DND-41 (cell line): ENCODE results near the gene SBNO1.
"Not testable (repeated sequence)": the region's sequence is repeated elsewhere in the genome, so short reads cannot be mapped to it uniquely, and the experiment has no call there.

Experiments
- ATAC-seq: fragments of 200-7000 bp; cut with Tn5 transposase; 3 replicates; pipeline ENCODE4 v1.9.1; 2021; ENCODE audit warnings: low read depth; ENCODE audit not compliant: insufficient read depth
- DNase-seq: peaks from one replicate; pipeline ENCODE4 v3.0.0-alpha.2; 2020
- H2AFZ ChIP-seq: 2 replicates; pipeline ENCODE4 v1.6.0; 2012; ENCODE audit warnings: low read depth, low read length
- H3K27ac ChIP-seq: 2 replicates; pipeline ENCODE4 v1.5.1; 2012; ENCODE audit warnings: low read length, inconsistent platforms
- H3K27me3 ChIP-seq: fragments of 200-600 bp; sonication (generic); 2 replicates; pipeline ENCODE4 v1.6.0; 2012; ENCODE audit warnings: low read length, mild to moderate bottlenecking, inconsistent platforms; ENCODE audit not compliant: insufficient read depth, poor library complexity
- H3K36me3 ChIP-seq: 2 replicates; pipeline ENCODE4 v1.5.1; 2012; ENCODE audit warnings: low read length, inconsistent platforms; ENCODE audit not compliant: insufficient read depth
- H3K4me1 ChIP-seq: 2 replicates; pipeline ENCODE4 v1.5.1; 2012; ENCODE audit warnings: mild to moderate bottlenecking, low read length; ENCODE audit not compliant: insufficient read depth
- H3K4me2 ChIP-seq: 2 replicates; pipeline ENCODE4 v1.6.0; 2012; ENCODE audit warnings: mild to moderate bottlenecking, moderate library complexity, low read length, inconsistent platforms; ENCODE audit not compliant: insufficient read depth
- H3K4me3 ChIP-seq, 2 experiments: fragments of 200-600 bp in 1 of 2; shearing (Covaris generic) in 1 of 2; 2 replicates each; pipeline ENCODE4 v1.5.1; 2012 to 2016; ENCODE audit warnings: inconsistent platforms in 2 of 2, low read length in 2 of 2, mild to moderate bottlenecking in 2 of 2, low read depth in 1 of 2, moderate library complexity in 1 of 2
- H3K79me2 ChIP-seq: 2 replicates; pipeline ENCODE4 v1.6.0; 2012; ENCODE audit warnings: low read length, inconsistent platforms; ENCODE audit not compliant: insufficient read depth
- H3K9ac ChIP-seq: 2 replicates; pipeline ENCODE4 v1.6.0; 2012; ENCODE audit warnings: low read depth, mild to moderate bottlenecking, inconsistent platforms, low read length, moderate library complexity
- H3K9me3 ChIP-seq: 2 replicates; pipeline ENCODE4 v1.5.1; 2012; ENCODE audit warnings: low read length, moderate library complexity, mild to moderate bottlenecking, inconsistent platforms; ENCODE audit not compliant: insufficient read depth, severe bottlenecking
- H4K20me1 ChIP-seq: 2 replicates; pipeline ENCODE4 v1.6.0; 2012; ENCODE audit warnings: low read length; ENCODE audit not compliant: insufficient read depth
- EZH2 ChIP-seq: IDR thresholded peaks from 3 replicates; pipeline ENCODE4 v1.6.1; 2012; ENCODE audit warnings: borderline replicate concordance, low read depth, mild to moderate bottlenecking, moderate library complexity, low read length, inconsistent platforms; ENCODE audit not compliant: severe bottlenecking
- TF ChIP-seq, protein P1 (sequence below): IDR thresholded peaks from 2 replicates; pipeline ENCODE4 v1.5.1; 2012; ENCODE audit warnings: borderline replicate concordance, low read length, moderate library complexity, mild to moderate bottlenecking; ENCODE audit not compliant: poor library complexity, severe bottlenecking; ENCODE audit errors: extremely low read depth

Gene SBNO1

DNA sequence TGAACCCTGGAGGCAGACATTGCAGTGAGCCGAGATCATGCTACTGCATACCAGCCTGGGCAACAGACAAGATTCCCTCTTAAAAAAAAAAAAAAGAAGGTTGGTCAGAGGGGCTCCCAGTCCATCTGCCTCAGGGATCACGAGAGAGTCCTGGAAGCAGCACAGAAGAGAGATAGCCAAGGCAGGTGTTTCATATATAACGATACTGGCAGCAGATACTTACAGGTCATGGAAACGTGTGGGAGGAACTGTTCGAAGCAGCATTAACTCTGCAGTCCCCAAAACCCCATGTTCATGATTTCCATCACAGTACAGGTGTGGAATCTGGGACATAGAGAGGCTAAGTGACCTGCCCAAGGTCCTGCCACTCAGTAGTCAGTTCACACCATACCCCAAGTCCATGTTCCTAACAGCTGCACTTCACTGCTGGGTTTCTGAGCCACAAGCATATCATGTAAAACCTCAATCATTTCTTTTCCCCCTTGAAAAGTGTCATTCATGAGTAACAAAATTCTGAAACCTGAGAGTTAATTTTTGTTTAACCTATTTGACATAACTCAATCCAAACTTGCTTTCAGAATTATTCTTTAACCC, 109.7 kb downstream of the SBNO1 start:
- Histone ChIP-seq H3K4me1 (no peaks in the 10 kb centered on the region), H3K4me2 (no peak overlapping the region), H3K79me2 (peaks cover 33% of the 10 kb centered on the region), H3K27me3 (no peaks in the 10 kb centered on the region), H2AFZ (no peak overlapping the region), H3K9me3 (no peaks in the 10 kb centered on the region), H3K36me3 (peaks cover 69% of the 10 kb centered on the region), H3K27ac (no peak overlapping the region), H3K4me3 (no peak overlapping the region), H3K9ac (no peak overlapping the region), H4K20me1 (peaks cover 20% of the 10 kb centered on the region; the same call in 1 of the 2 replicates)
- DNase-seq (no peak), ATAC-seq (no peak)
- TF ChIP-seq, protein P1, sequence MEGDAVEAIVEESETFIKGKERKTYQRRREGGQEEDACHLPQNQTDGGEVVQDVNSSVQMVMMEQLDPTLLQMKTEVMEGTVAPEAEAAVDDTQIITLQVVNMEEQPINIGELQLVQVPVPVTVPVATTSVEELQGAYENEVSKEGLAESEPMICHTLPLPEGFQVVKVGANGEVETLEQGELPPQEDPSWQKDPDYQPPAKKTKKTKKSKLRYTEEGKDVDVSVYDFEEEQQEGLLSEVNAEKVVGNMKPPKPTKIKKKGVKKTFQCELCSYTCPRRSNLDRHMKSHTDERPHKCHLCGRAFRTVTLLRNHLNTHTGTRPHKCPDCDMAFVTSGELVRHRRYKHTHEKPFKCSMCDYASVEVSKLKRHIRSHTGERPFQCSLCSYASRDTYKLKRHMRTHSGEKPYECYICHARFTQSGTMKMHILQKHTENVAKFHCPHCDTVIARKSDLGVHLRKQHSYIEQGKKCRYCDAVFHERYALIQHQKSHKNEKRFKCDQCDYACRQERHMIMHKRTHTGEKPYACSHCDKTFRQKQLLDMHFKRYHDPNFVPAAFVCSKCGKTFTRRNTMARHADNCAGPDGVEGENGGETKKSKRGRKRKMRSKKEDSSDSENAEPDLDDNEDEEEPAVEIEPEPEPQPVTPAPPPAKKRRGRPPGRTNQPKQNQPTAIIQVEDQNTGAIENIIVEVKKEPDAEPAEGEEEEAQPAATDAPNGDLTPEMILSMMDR: no peak
- no peak for TF ChIP-seq EZH2

GRCh38 chr12:123253641-123254459, 110.8 kb downstream of the SBNO1 start:
- Histone ChIP-seq H2AFZ (no peak overlapping the region), H3K4me3 (no peak overlapping the region), H3K27ac (no peak overlapping the region), H3K9me3 (no peaks in the 10 kb centered on the region), H3K9ac (no peak overlapping the region), H3K4me1 (no peaks in the 10 kb centered on the region), H3K36me3 (peaks cover 68% of the 10 kb centered on the region), H3K79me2 (peaks cover 42% of the 10 kb centered on the region), H4K20me1 (peaks cover 20% of the 10 kb centered on the region; the same call in 1 of the 2 replicates), H3K4me2 (no peak overlapping the region), H3K27me3 (no peaks in the 10 kb centered on the region)
- TF ChIP-seq, protein P1: no peak
- no peak for TF ChIP-seq EZH2
- ATAC-seq (no peak), DNase-seq (no peak)

DNA sequence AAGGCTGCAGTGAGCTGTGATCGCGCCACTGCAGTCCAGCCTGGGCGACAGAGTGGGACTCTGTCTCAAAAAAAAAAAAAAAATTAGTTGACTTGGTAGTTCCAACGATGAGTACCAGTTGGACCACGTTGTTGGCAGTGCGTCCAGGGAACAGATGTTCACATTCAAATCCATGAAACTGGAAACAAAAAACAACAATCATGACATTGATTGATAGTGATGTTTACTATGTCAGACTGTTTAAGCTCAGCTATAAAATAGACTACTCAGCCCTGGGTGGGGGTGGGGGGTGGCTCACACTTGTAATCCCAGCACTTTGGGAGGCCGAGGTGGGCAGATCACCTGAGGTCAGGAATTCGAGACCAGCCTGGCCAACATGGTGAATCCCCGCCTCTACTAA, 112.3 kb downstream of the SBNO1 start:
- H2AFZ ChIP-seq, H3K4me1 ChIP-seq, H3K4me3 ChIP-seq, H3K9ac ChIP-seq, H3K9me3 ChIP-seq, H3K27ac ChIP-seq, ATAC-seq, H3K4me2 ChIP-seq, DNase-seq, H3K27me3 ChIP-seq: not testable (repeated sequence)
- H4K20me1 ChIP-seq: peaks cover 20% of the 10 kb centered on the region; the same call in 1 of the 2 replicates
- H3K36me3 ChIP-seq: peaks cover 61% of the 10 kb centered on the region
- H3K79me2 ChIP-seq: peaks cover 55% of the 10 kb centered on the region

DNA sequence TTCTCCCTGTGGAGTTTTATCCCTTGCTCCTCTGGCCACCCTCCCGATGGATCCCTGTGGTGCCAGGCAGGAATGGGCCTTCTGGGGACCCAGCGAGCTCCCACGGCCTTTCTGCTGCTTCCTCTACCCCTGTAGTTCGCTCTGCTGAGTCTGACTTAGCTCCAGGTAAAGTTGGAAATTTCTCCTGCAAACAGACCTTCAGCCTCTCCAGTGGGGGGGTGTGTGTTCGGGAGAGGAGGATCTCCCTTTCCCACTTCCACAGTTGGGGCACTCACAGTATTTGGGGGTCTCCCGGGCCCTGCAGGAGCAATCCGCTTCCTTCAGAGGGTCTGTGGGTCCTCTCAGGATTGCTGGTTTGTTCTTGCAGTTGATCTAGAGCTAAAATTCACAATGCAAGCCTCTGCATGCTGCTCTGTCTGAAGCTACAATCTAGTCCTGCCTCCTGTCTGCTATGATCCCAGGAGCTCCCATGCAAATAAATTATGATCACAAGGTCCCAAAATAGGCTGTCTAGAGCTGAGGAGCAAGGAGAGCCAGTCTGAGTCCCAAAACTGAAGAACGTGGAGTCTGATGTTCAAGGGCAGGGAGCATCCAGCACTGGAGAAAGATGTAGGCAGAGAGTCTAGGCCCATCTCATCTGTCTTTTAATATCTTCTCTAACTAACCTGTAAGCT, 113.1 kb downstream of the SBNO1 start:
- peaks cover 20% of the 10 kb centered on the region; the same call in 1 of the 2 replicates for H4K20me1 ChIP-seq
- peaks cover 54% of the 10 kb centered on the region for H3K36me3 ChIP-seq
- H2AFZ ChIP-seq: no peak overlapping the region
- H3K4me1 ChIP-seq: no peaks in the 10 kb centered on the region
- H3K27ac ChIP-seq: no peak overlapping the region
- no peak for ATAC-seq
- DNase-seq: no peak
- H3K79me2 ChIP-seq: peaks cover 61% of the 10 kb centered on the region
- no peaks in the 10 kb centered on the region for H3K27me3 ChIP-seq
- TF ChIP-seq, protein P1: no peak
- TF ChIP-seq EZH2: no peak
- no peak overlapping the region for H3K4me2 ChIP-seq
- H3K9me3 ChIP-seq: no peaks in the 10 kb centered on the region
- H3K4me3 ChIP-seq: no peak overlapping the region
- H3K9ac ChIP-seq: no peak overlapping the region
